Frontal cortex (tissue), 4 donors: Measurements from ENCODE around the gene AJAP1. TPM values are rescaled to one million over a fixed set of nuclear protein-coding genes. Genes with fewer than 3 reads are reported as not detected.

Source experiments
- DNase-seq, 2 donors: peaks; one replicate each; pipeline ENCODE4 v3.0.0; 2012; ENCODE audit warnings: low spot score in 2 of 2
- FAIRE-seq: peaks from 2 replicates; lab custom pipeline; 2012; peaks lifted over from hg19 to GRCh38; lab: Jason Lieb, UNC
- total RNA-seq: library from RNA; depleted of rRNA; stranded (reverse); fragments of >200 nt; gene quantifications from one replicate; pipeline ENCODE4 v1.2.3, GENCODE V29; 2014
- donor health status: control.
- donor health status: control.
- donor health status: control.

Gene AJAP1
- total RNA-seq, 1 donor from 2014 or later = 16.7 TPM

- DNase-seq (no peak), FAIRE-seq (no peak)
Measured at GRCh38 chr1:4792565-4792964, 138.2 kb downstream of the AJAP1 start.

- DNase-seq (peak in 1 of 2 donors; percentile 2), FAIRE-seq (no peak)
Measured at GRCh38 chr1:4794020-4794780, 139.8 kb downstream of the AJAP1 start.

- FAIRE-seq (no peak), DNase-seq (no peak)
Measured at GRCh38 chr1:4796161-4797015, 142.0 kb downstream of the AJAP1 start.

GRCh38 chr1:4797016-4797410, 142.6 kb downstream of the AJAP1 start:
- FAIRE-seq (no peak), DNase-seq (no peak)

- FAIRE-seq (no peak), DNase-seq (no peak)
Measured at GRCh38 chr1:4797429-4797828, 143.0 kb downstream of the AJAP1 start.

- FAIRE-seq (no peak), DNase-seq (no peak)
Measured at GRCh38 chr1:4801192-4801924, 146.9 kb downstream of the AJAP1 start.

GRCh38 chr1:4802024-4802423, 147.6 kb downstream of the AJAP1 start:
- DNase-seq (no peak), FAIRE-seq (no peak)

- no peak for FAIRE-seq
Measured at GRCh38 chr1:4803335-4803734, 148.9 kb downstream of the AJAP1 start.

GRCh38 chr1:4805987-4806386, 151.6 kb downstream of the AJAP1 start:
- FAIRE-seq = no peak
- no peak for DNase-seq

More at GRCh38 chr1:4803335-4803734, 148.9 kb downstream of the AJAP1 start:
- DNase-seq = no peak

- DNase-seq = no peak
- FAIRE-seq = no peak
Measured at GRCh38 chr1:4820543-4820942, 166.1 kb downstream of the AJAP1 start.

- FAIRE-seq (no peak), DNase-seq (peak; percentile 18 to 46)
Measured at GRCh38 chr1:4825800-4826450, 171.5 kb downstream of the AJAP1 start.

GRCh38 chr1:4830707-4831106, 176.3 kb downstream of the AJAP1 start:
- FAIRE-seq = no peak
- no peak for DNase-seq

GRCh38 chr1:4836574-4836973, 182.2 kb downstream of the AJAP1 start:
- FAIRE-seq (no peak), DNase-seq (no peak)

GRCh38 chr1:4837031-4837600, 182.7 kb downstream of the AJAP1 start:
- DNase-seq (no peak), FAIRE-seq (no peak)

- DNase-seq (no peak), FAIRE-seq (no peak)
Measured at GRCh38 chr1:4837752-4838151, 183.3 kb downstream of the AJAP1 start.

- FAIRE-seq (no peak), DNase-seq (no peak)
Measured at GRCh38 chr1:4838231-4838630, 183.8 kb downstream of the AJAP1 start.
